GM18511 (cell line): ENCODE data around the gene TGM3.

Experiments used
- ATAC-seq: cut with Tn5 transposase; IDR thresholded peaks from one replicate; pipeline ENCODE4 v1.9.1; 2021; ENCODE audit warnings: mild to moderate bottlenecking, moderate library complexity; ENCODE audit not compliant: unreplicated experiment

The TGM3 gene

GRCh38 chr20:2305029-2305428 lies 9.2 kb downstream of the TGM3 start:
- no peak for ATAC-seq

GRCh38 chr20:2305479-2305878 lies 9.7 kb downstream of the TGM3 start:
- ATAC-seq = no peak

DNA sequence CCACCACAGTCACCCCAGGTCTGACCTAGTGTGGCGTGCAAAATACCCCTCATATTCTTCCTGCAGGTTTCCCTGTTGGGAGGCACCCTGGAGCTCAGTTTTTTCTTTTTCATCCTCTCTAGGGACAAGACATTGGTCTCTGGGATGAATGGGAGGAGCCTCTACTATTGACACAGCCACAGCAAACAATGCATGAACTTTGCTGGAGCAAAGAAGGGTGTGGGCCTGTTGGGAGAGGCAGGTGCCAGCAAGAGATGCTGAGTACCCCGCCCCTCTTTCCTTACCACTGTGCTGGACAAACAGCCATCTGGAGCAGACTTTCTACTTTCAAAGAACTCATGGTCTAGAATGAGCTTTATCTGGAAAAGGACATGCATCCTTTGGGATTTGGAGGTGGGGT lies 10.1 kb downstream of the TGM3 start:
- no peak for ATAC-seq

DNA sequence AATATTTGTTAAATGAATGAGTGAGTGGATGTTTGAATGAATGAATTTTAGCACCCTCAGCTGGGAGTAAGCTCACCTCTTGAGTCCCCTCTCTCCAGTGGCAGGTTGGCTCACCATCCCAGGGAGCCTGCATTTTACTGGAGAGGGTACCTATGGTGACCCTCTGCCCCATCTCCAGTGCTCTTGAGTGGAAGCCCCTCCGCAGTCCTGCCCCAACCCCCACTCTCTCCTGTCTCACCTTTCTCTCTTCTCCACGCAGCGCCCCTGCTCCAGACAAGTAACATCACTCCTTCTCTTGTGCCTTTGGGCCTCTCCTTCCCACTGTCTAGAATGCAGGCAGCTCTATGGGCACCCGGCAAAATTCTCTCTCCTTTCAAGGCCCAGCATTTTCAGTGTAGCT lies 11.3 kb downstream of the TGM3 start:
- no peak for ATAC-seq

- no peak for ATAC-seq
These were observed 15.5 kb downstream of the TGM3 start for GRCh38 chr20:2311329-2311728.

DNA sequence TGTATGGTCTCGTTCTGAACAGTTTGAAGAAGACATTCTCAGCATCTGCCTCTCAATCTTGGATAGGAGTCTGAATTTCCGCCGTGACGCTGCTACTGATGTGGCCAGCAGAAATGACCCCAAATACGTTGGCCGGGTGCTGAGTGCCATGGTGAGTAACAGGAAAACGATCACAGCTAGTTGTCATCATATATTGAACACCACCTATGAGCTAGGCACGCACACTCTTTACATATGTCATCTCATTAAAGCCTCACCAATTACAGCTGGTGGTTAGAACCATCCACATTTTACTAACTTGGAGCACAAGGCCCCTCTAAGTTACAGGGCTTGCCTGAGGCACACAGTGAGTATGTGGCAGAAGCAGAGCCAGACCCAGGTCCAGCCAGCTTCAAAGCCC lies 17.1 kb downstream of the TGM3 start:
- no peak for ATAC-seq

GRCh38 chr20:2313316-2313715 lies 17.5 kb downstream of the TGM3 start:
- ATAC-seq = no peak

- no peak for ATAC-seq
These were observed 19.1 kb downstream of the TGM3 start for GRCh38 chr20:2314759-2315439.

DNA sequence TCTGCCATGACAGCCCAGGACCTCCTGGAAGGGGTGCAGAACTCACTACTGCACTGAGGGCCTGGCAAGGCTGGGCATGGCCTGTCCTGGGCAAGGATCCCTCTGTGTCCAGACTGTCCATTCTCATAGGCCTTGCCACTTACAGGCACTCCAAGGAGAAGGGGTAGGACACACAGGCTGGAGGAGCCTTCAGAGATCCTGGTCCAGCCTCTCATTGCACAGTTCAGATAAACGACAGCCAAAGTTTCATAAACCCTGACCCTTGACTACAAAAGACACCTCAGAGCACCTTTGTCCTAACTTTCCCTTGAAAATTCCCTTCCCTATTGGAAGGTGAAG lies 19.6 kb downstream of the TGM3 start:
- ATAC-seq = no peak

DNA sequence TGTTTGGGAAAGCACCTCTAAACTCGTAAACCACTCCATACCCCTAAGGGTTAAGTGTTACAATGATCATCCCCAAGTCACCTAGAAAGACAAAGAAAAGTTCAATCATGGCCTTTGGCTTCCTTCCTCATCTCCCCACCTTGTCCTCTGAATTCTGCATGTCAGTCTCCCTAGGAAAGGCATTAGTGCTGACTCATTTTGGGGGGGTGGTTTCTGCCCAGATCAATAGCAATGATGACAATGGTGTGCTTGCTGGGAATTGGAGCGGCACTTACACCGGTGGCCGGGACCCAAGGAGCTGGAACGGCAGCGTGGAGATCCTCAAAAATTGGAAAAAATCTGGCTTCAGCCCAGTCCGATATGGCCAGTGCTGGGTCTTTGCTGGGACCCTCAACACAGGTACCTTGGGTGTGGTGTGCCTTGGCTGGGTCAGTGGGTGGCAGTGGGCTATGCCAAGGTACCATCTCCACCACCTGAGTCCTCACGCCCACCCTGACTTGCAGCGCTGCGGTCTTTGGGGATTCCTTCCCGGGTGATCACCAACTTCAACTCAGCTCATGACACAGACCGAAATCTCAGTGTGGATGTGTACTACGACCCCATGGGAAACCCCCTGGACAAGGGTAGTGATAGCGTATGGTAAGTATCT lies 21.2 kb downstream of the TGM3 start:
- no peak for ATAC-seq

GRCh38 chr20:2320813-2321658 lies 25.2 kb downstream of the TGM3 start:
- ATAC-seq = no peak

- no peak for ATAC-seq
These were observed 27.2 kb downstream of the TGM3 start for GRCh38 chr20:2323051-2323450.

GRCh38 chr20:2326046-2326445 lies 30.2 kb downstream of the TGM3 start:
- no peak for ATAC-seq

GRCh38 chr20:2327620-2328555 lies 32.1 kb downstream of the TGM3 start:
- no peak for ATAC-seq

GRCh38 chr20:2329286-2329685 lies 33.5 kb downstream of the TGM3 start:
- no peak for ATAC-seq

- no peak for ATAC-seq
These were observed 34.4 kb downstream of the TGM3 start for GRCh38 chr20:2330090-2330695.

DNA sequence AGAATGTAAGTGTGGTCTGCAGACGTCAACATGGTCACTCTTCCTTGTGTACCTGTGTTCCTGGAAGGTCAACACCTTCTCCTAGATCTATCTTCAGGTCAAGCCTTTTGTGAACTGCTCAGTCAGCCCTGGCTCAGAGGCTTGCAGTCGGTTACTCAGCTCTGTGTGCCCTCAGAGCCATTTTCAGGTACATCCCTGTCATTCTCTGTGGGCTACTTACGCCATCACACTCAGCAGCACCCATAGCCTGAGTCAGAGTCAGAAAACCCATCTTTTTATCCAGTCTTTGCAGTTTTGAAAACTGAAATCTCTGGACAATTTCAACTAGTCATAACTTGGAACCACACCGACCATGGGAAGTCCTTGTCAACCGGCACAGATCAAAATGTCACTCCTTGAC lies 35.3 kb downstream of the TGM3 start:
- no peak for ATAC-seq

DNA sequence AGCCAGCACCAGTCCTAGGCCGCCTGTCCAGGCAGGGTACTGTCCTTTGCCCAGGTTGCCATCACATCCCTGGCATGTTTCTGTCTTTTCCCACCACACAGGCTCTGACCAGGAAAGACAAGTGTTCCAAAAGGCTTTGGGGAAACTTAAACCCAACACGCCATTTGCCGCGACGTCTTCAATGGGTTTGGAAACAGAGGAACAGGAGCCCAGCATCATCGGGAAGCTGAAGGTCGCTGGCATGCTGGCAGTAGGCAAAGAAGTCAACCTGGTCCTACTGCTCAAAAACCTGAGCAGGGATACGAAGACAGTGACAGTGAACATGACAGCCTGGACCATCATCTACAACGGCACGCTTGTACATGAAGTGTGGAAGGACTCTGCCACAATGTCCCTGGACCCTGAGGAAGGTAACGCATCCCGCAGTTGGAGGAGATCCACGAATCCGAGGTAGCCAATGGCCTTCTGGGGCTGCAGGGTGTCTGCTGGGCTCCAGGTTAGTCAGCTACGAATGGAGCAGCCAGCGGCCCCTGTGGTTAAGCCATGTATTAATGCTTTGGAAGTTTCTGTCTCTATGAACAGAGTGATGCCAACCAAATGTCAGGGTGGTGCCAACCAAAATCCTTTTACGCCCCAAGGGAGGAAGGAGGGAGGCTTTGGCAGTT lies 36.2 kb downstream of the TGM3 start:
- ATAC-seq = no peak

DNA sequence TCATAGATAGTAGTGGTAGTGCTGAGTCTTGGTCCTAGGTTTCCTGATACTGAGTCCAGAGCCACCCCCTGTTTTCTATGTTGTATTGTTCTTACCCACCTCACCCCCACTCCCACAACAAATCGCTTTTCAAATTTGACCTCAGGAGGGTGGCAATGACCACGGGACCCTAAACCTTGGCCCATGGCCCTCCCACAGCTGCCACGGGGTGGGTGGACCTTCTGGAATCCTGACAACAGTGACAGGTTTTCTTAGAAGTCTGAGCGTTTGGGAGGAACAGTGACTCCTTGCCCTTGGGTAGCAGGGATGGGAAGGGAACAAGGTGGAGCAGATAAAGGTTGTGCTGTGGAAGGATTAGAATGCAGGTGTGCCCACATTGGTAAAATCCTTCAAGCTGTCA lies 36.9 kb downstream of the TGM3 start:
- no peak for ATAC-seq

DNA sequence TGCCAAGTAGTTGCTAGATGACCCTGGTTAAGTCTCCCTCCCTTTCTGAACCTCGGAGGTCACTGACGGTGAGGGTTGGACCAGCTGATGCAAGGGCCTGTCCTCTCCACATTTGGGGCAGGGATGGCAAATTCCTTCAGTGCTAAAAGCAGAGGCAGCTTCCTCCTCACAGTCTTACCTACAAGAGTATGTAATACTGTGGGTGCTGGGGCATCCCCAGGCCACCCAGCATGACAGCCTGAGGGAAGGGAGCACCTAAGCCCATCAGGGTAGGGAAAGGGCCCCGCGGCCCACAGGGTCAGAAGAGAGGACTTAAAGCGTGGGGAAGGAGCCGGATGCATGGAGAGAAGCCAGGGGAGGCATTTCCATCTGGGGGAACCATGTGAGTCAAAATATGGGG lies 38.0 kb downstream of the TGM3 start:
- no peak for ATAC-seq
